GM21381 (cell line): ENCODE results near the gene BAIAP2.

Experiments used
- ATAC-seq: cut with Tn5 transposase; IDR thresholded peaks from one replicate; pipeline ENCODE4 v1.9.1; 2021; ENCODE audit warnings: mild to moderate bottlenecking, moderate library complexity; ENCODE audit not compliant: unreplicated experiment

Gene BAIAP2

DNA sequence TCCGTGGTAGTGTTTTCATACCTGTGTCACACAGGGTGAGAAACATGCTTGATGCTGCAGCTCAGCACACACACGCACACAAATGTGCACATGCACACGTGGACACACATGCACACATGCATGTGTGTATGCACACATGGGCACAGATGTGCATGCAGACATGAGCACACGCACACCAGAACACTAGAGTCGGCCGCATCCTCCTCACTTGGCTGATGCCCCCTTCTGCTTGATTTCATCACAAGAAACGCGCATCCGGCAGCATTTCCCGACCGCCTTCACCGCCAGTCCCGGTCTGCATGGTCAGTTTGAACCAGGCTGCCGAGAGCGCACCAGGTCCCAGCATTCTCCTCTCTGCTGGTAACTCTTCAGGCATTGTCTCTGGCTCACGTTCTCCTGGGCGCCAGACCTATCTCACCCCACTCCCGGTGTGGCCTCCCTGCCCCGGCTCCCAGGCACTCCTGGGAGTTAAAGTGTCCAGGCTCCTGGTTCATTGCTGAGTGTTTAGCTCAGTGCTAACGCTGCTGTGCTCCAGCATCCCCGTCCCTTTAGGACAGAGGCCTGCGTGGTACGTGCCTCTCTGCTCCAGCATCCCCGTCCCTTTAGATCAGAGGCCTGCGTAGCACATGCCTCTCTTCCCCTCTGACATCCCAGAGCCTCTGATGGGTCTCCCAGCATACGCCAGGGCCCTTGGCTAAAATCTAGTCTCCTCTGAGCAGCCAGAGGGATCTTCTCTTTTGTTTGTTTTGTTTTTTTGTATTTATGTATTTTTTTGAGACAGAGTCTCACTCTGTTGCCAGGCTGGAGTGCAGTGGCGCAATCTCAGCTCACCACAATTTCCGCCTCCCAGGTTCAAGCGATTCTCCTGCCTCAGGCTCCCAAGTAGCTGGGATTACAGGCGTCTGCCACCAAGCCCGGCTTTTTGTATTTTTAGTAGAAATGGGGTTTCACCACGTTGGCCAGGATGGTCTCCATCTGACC, 16.0 kb downstream of the BAIAP2 start:
- ATAC-seq: no peak

DNA sequence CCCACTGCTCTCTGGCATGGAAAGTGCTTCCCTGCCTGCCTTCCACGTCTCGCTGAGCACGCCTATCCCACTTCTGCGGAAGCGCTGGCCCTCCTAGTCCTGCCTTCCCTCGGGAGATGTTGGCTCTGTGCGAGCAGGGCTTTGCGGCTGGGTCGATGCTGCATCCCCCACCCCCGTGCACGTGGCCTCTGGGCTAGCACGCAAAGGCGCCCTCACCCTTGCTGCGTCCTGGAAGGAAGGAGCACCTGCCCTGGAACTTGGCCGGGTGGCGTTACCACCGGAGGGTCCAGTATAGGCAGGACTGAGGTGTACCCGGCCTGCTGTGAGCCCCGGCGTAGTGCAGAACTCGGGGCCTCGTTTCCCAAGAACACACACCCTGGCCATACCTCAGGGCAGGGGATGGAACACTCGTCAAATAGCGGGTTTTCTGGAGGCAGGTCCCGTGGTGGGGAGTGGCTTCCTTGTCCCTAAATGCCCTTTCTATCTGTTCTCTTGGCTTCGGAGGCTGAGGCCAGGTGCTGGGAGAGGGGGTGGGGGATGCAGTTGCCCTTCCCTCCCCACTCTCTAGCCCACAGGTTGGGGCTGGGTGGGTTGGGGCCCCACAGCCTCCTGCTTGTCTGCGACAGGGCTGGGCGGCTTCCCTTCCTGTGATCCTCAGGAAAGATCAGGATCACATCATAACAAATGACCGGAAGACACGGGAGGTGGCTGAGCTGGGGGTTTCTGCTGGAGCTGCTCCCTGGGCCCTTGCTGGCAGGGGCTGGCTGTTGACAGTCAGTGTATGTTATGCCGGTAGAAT, 17.4 kb downstream of the BAIAP2 start:
- ATAC-seq: no peak

DNA sequence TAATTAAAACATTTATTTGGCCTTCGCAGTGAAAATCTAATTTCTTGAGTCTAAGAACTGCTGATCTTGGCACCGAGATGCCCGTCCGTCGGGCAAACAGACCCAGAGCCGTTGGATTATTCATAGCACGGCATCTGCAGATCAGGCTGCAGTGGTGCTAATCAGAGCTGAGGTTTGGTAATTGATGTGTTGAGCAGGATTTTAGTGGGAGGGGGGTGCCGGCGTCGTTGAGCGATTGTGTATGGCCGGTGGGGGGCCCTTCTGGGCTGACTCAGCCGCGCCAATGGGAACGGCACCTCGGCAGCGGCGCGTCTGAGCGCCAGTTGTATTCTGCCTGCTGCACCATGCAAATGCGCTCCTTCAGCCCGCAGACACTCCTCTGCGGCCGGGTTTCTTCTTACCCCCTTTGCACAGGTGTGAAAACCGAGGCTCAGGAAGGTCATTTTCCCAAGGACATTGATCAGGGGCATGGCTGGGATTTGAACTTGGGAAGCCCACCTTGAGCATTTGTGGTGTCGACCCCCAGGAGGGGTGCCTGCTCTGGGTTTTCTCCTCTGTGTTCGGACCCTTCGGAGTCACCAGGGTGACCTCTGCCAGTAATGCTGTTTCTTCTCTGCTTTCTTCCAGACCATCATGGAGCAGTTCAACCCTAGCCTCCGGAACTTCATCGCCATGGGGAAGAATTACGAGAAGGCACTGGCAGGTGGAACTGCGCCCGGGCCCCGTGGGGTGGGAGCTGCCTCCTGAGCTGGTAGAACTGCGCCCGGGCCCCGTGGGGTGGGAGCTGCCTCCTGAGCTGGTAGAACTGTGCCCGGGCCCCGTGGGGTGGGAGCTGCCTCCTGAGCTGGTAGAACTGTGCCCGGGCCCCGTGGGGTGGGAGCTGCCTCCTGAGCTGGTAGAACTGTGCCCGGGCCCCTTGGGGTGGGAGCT, 18.4 kb downstream of the BAIAP2 start:
- ATAC-seq: no peak

DNA sequence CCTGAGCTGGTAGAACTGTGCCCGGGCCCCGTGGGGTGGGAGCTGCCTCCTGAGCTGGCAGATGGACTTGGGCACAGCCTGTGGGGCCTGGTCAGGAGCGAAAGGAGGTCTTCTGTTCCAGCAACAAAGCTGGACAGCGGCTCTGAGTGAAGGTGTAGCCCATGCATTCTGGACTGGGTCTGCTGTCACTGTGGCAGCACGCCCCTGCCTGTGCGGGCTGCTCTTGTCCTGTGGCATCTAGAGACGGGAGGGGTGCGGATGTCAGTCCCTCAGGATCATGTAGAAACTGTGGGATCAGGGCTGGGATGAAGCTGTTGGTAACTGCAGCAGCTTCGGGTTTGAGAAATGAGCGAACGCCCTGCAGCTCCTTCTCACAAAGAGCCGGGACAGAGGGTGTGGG, 19.4 kb downstream of the BAIAP2 start:
- no peak for ATAC-seq

DNA sequence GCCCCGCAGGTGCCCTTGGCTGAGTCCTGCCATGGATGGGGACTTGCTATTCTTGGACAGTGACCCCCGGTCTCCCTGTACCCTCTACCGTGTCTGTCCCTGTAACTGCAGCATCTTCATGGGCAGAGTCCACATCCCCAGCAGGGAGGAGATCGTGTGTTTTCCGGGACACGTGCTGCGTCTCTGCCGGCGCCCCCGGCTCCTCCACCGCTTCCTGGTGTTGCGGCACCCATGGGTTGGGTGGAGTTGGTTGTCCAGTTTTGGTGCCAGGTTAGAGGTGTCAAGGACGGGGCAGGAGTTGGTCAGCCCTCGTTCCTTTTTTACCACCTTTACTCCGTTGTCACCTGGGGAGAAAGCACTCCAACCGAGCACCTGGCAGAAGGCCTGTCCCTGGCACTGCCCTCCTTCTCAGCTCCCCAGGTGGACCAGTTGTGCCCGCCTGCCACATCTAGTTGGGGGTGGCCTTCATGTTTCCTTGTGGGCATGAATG, 20.0 kb downstream of the BAIAP2 start:
- ATAC-seq: no peak

DNA sequence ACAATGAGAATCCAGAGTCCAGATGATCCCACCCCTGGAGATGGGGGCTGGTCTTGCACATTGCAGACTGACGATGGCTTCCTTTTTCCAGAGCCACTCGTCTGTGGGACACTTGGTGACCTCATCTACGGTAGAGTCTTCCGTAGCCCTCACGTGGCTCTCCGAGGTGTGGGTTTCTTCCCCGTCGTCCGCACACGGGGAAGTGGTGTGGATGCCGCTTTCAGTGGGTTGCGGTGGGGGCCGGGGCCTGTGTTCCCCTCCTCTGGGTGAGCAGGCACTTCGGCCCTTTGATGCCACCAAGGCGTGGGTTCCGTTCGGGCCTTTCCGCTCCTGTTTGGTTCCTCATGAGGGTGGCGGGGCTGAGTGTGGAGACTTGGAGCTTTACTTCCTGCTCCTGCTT, 21.4 kb downstream of the BAIAP2 start:
- ATAC-seq: no peak

DNA sequence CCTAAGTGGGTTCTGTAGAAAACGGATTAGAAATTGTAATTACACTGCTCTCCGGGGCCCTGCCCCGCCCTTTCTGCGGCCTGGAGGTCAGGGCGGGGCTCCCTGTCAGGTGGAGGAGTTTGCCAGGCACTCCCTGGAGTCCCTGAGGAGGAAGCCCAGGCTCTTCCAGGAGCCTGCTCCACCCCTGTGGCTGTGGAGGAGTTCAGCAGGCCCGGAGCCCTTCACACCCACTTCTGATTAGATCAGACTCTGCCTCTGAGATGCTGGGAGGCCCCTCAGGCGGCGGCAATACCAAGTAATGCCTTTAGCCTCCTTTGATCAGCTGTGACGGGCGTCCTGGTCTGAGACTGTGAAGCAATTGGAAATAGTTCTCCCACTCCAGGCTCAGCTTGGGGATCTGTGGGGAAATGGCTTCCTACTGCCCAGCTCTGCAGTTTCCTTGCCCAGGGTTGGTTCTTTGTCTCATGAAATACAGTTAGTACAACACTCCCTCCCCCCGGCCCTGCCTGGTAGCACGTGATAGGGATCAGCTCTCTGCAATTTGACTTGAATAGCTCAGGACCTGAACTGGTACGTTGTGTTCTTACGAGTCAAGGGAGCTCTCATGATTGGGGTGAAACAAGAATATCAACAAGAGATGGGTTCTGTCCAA, 22.3 kb downstream of the BAIAP2 start:
- ATAC-seq: no peak

DNA sequence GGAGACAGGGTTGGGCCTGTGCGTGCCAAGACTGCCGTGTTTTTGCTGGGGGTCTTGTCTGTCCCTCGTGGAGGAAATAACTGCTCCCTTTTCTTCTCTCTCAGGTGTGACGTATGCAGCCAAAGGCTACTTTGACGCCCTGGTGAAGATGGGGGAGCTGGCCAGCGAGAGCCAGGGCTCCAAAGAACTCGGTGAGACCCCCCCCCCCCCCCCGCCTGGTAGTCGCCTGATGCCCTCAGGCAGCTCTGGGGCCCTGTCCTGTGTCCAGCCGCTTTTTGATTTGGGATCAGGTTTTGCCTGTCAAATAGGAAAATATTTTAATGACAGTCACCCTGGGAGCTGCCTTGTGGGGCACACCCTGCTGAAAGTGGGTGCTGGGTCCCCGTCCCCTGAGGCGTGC, 22.8 kb downstream of the BAIAP2 start:
- no peak for ATAC-seq

DNA sequence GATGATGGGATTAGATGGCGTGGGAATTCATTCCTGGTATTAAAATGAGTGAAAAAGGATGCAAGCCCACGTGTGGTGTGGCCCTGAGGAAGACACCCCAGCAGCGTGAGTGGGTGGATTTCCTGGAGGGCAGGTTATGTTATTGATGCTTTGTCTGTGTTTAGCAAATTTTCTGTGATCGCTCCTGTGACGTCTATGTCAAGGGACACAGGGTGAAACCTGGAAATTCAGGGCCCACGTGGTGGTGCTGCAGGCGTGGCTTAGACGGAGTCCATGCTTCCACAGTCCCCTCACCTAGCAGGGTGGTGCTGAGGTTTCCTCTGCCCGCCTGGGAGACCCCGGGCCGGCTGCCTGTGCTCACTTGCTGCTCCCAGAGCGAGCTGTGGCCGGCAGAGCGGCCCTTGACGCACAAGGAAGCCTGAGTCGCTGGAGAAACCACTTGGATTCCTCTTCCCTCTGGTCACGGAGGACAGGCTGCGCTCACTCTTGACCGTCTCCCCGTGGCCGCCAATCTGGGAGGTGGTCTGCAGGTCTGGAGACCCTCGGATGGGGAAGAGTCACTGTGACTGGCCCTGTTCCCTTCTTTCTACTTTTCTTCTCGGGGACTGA, 23.4 kb downstream of the BAIAP2 start:
- ATAC-seq: no peak

DNA sequence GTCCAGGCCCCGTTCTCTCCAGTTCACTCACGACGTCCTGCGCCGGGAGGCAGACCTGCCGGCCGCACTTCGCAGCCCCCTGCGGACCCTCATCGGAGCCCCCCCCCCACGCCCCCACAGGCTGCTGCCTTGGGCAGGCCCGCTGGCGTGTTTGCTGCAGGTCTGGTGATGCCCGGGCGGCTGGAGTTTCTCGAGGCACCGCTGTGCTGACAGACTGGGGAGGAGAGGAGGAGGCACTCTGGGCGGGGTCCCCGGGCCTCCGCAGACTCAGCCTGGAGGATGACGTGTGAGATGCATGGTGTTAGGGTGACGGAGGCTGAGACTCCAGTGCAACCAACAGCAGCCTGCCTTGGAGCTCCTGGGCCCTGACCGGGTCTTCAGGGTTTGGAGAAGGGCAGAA, 24.1 kb downstream of the BAIAP2 start:
- no peak for ATAC-seq

DNA sequence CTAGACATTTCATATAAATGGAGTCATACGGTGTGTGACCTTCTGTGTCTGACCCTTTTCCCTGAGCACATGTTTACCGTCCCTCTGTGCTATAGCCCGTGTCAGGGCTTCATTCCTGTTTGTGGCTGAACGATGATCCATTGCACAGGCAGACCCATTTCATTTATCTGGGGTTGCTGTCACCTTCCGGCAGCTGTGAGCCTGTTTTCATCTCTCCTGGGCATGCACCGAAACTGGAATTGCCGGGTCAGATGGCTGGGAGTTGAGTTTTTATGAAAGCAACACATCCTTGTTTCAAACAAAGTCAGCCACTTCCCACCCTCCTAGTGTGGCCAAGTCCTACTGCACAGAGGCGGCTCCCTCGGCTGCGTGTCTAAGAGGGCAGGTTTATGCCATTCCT, 25.5 kb downstream of the BAIAP2 start:
- no peak for ATAC-seq

DNA sequence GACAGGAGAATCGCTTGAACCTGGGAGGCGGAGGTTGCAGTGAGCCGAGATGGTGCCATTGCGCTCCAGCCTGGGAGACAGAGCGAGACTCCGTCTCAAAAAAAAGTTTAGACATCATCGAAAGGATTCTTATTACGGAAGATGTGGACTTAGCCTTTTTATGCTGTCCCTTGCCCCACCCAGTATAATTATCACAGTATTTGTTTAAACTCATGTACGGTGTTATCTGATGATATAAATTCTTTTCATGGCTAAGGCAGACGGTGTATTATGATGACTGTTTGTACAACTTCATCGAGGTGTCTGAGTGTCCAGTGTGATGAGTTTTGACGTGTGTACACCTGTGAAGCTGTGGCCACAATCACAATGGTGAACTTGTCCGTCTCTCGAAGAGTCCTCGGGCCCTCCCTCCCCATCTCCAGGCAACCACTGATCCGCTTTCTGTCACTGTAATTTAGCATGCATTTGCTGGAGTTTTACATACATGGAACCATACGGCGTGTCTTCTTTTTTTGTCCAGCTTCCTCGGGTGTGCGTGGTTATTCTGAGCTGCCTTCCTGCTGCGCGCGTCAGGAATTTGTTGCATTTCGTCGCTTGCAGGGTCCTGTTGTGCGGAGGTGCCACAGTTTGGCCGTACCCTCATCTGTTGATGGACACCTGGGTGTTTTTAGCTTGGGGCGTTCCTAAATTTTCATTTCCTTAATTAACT, 26.2 kb downstream of the BAIAP2 start:
- no peak for ATAC-seq

DNA sequence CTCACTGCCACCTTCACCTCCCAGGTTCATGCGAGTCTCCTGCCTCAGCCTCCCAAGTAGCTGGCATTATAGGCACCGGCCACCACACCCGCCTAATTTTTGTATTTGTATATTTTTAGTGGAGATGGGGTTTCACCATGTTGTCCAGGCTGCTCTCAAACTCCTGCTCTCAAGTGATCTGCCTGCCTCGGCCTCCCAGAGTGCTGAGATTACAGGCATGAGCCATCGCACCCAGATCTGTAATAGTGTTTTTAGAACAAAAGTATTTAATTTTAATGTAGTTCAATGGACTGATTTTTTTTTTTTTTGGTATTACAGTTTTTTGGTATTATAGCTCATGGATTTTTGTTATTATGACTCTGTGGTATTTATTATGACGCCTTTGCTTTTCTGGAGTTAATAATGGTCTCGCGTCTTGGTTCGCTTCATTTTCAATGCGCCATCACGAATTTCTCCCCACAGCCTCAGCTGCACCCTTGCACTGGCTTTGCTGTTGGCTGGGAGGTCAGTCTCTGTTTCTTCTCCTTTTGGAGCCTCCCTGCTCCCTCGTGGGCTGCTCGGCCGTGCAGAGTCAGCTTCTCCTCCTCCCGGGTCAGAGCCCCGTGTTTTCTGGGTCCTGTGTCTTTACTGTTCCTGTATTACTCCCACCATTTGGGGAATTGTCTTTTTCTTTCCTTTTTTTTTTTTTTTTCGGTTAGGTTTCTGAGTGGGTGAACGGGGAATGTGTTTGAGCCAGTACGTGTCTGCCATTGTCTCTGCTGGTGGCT, 27.2 kb downstream of the BAIAP2 start:
- ATAC-seq: no peak

DNA sequence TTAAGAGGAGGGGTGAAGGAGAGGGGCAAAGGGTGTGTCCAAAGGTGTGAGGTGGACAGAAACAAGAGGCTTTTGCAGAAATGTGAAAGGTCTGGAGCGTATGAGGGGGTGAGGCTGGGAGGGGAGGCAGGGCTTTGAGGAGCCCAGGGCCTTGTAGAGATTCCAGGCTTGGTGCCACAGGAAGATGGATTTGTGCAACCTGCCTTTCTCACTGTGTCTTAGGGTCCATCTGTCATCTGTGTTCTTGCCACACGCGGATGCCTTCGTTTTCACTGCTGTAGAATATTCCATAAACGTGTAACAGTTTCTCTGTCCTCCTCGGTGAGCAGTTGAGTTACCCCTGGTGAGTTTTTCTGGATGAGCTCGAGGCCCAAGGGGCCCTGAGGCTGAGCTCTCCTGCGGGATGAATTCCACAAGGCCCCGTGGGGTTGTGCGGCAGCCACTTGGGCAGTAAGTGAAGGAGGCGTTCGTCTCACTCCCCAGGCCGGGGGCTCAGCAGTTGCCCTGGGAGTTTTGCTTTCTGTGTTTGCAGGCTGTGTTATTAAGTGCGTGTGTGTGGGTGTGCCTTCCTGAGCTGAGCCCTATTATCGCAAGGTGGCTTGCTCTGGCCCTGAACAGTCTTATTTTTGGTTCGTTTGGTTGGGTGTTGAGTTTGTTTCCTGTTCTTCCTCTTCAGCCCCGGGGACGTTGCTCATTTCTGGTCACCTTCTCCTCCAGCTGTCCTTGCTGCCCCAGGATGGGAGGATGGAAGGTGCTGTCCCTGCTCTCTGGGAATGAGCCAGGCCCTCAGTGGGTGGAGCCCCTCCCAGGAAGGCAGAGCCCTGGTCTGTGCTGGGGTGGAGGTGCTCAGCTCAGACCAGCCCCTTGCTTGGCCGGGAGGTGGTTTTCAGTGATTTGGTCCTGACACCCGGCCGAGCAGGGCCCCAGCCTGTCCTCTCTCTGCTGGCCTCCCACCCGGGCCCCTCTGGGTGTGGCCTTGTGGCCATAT, 28.4 kb downstream of the BAIAP2 start:
- no peak for ATAC-seq

DNA sequence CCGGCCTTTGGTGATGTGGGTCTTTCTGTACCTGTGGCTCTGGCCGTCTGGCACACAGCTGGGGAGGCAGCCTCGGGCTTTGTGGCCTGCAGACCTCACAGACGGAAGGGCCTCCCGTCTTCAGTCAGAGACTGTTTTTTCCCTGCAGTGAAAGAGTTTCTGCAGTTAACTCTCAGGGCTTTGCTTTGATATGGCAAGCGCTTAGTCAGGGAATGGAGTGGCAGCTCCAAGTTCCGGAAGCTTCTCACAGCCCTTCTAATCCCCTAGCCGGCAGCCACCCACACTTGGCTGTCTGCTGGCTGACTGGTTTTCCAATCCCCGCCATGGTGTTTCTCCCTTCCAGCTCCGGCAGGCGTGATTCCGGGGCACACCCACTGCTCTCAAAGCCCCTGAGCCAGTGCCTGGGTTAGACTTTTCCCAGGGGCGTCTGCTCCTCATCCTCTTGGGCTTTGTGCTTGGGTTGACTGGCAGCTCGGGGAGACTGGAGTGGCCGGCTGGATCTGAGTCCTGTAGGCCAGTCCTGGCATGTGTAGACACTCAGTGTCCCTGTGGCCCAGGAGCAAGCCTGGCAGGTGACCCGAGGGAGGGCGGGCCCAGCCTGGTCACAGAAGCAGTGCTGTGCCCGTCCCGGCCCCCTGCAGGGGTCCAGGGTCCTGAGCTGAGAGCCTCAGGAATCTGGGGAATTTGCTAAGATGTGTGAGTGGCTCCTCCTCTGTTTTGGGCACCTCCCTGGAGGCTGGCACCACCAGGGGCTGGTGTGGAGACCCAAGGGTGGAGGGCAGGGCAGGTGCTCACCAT, 29.9 kb downstream of the BAIAP2 start:
- ATAC-seq: no peak

DNA sequence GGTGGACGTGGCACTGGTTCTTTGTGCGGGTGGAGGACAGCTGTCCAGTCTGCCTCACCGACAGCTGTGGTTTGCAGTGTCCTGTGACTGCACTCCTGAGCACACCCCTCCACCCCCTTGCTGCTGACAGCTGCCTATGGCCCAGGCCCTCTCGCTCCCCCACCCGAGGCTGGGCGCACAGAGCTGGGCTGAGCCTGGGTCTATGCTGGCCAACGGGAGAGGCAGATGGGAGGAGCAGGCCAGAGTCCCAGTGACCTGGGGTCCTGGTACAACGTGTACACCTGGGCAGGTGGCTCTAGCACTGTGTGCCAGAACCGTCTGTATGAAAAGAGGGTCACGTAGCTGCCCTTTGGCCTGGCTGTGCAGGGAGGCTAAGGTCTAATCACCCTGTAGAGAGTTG, 30.5 kb downstream of the BAIAP2 start:
- no peak for ATAC-seq
